ENCODE data around the gene SCAP. TPM values are rescaled to one million over a fixed set of nuclear protein-coding genes. Genes with fewer than 3 reads are reported as not detected.

The SCAP gene
- polyA plus RNA-seq, 10 donors = 36.8 to 59.3 (median 44.6) TPM

DNA sequence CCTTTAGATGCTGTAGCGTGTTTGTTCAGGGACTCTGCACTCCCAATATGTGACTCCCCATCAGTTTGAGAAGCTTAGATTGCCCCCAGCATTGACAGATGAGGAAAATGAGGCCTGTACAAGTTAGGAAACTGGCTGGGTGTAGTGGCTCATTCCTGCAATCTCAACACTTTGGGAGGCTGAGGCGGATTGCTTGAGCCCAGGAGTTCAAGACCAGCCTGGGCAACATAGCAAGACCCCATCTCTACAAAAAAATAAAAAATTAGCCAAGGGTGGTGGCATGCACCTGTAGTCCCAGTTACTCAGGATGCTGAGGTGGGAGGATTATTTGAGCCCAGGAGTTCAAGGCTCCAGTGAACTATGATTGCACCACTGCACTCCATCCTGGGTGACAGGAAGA is 108.9 kb downstream of the SCAP start:
- DNase-seq = no peak

DNA sequence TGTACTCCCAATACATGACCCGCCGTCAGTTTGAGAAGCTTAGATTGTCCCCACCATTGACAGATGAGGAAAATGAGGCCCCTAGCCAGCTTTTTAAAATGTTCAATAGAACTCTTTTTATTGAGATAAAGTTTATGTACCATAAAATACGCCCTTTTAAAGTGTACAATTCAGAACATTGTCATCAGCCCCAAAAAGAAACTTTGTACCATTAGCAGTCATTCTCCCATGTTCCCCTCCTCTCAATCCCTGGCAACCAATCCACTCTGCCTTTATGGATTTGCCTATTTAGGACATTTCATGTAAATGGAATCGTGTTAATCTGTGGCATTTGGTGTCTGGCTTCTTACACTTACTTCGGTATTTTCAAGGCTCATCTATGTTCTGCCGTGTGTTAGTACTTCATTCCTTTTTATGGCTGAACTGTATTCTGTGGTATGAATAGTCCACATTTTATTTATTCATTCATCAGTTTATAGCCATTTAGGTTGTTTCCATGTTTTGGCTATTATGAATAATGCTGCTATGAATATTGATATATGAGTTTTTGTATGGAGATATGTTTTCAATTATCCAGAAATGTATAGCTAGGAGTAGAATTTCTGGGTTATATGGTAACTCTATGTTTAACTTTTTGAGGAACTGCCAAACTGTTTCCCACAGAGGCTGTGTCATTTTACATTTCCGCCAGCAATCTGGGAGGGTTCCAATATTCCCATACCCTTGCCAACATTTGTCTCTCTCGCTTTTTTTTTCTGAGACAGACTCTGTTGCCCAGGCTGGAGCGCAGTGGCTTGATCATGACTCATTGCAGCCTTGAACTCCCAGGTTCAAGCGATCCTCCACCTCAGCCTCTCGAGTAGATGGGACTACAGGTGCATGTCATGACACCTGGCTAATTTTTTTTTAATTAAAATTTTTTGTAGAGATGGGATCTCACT is 110.3 kb downstream of the SCAP start:
- peak; percentile 39 to 80 (median 46) for DNase-seq

Other genes starting within 250 kb of the SCAP start
- gene KIF9, start 193.1 kb downstream of the SCAP start, polyA plus RNA-seq (ENCODE audit: insufficient read length in 10 of 10) = 1 to 10 TPM; 4.4 to 7.3 (median 5.9) TPM
- gene KLHL18, start 193.0 kb downstream of the SCAP start, polyA plus RNA-seq (ENCODE audit: insufficient read length in 10 of 10) = 10 to 100 TPM; 12.2 to 16.8 (median 14.2) TPM
- gene PTPN23, start 94.9 kb downstream of the SCAP start, polyA plus RNA-seq (ENCODE audit: insufficient read length in 10 of 10) = 10 to 100 TPM; 18.2 to 25.5 (median 21.3) TPM
- 10 to 100 TPM; 22.2 to 31.2 (median 26.4) TPM for gene ELP6, start 37.8 kb upstream of the SCAP start, polyA plus RNA-seq (ENCODE audit: insufficient read length in 10 of 10)
- gene CSPG5, start 102.9 kb upstream of the SCAP start, polyA plus RNA-seq (ENCODE audit: insufficient read length in 10 of 10) = 1 to 10 TPM in 9 of 10 donors, under 1 TPM in 1; 0.79 to 1.8 (median 1.3) TPM

Data from muscle of back (tissue), 11 donors.